HG02623 (cell line): Measurements from ENCODE around the gene CCDC63.
"Not testable (repeated sequence)": the region's sequence is repeated elsewhere in the genome, so short reads cannot be mapped to it uniquely, and the experiment has no call there.

Experiments used
- ATAC-seq: cut with Tn5 transposase; IDR thresholded peaks from one replicate; pipeline ENCODE4 v1.9.1; 2021; ENCODE audit warnings: moderate library complexity; ENCODE audit not compliant: unreplicated experiment

Gene CCDC63

GRCh38 chr12:110948041-110948440, 101.3 kb downstream of the CCDC63 start:
- no peak for ATAC-seq

- ATAC-seq: not testable (repeated sequence)
Measured at GRCh38 chr12:110950466-110950865, 103.7 kb downstream of the CCDC63 start.

GRCh38 chr12:110950867-110951266, 104.1 kb downstream of the CCDC63 start:
- ATAC-seq: not testable (repeated sequence)
